Stromal cell of bone marrow (primary cell): Measurements from ENCODE around the gene HSD17B13.

Experiments used
- DNase-seq: peaks from one replicate; pipeline ENCODE4 v3.0.0-alpha.2; 2012; ENCODE audit warnings: low read depth

Gene HSD17B13

DNA sequence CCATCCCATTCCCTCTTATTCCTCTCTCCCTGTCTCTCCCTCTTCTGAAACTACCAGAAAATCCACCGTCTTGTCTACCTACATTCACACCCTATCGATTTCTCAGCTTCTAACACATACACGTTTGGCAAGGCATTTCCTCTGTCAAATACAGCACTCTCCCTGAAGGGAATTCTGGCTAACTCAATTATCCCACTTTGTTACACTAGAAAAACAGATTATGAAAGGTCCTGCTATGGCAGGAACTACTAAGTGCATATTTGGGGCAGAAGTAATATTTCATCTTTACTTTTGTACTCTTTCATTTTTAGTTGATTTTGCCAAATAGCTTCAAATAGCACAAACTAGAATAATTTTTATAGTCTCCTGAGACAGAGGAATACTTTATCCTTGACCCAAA lies 55.7 kb downstream of the HSD17B13 start:
- no peak for DNase-seq

GRCh38 chr4:87262886-87263285 lies 59.8 kb downstream of the HSD17B13 start:
- no peak for DNase-seq

GRCh38 chr4:87260477-87260876 lies 62.2 kb downstream of the HSD17B13 start:
- no peak for DNase-seq

- DNase-seq, result no peak
Measured at GRCh38 chr4:87258677-87259076, 64.0 kb downstream of the HSD17B13 start.

- no peak for DNase-seq
Measured at GRCh38 chr4:87257523-87257922, 65.2 kb downstream of the HSD17B13 start.

GRCh38 chr4:87255755-87256154 lies 66.9 kb downstream of the HSD17B13 start:
- no peak for DNase-seq
